Fibroblast of lung (primary cell): ENCODE results near the gene MPP7. TPM values are rescaled to one million over a fixed set of nuclear protein-coding genes. Genes with fewer than 3 reads are reported as not detected.
A peak's percentile ranks its signal among the peaks of the same experiment; 100 is the strongest.

Source experiments
- DNase-seq, 2 donors: peaks; one replicate each; pipeline versions ENCODE4 v3.0.0 to v3.0.0-alpha.2; 2010; ENCODE audit warnings: low read depth in 2 of 2
- H2AFZ ChIP-seq: 2 replicates; pipeline ENCODE4 v1.5.1; 2012; ENCODE audit warnings: low read length, control low read depth, inconsistent platforms
- H3K27ac ChIP-seq: 2 replicates; pipeline ENCODE4 v1.5.1; 2011; ENCODE audit warnings: low read length, control low read depth; ENCODE audit not compliant: insufficient read depth
- H3K27me3 ChIP-seq: 2 replicates; pipeline ENCODE4 v1.5.1; 2011; ENCODE audit warnings: mild to moderate bottlenecking, low read length; ENCODE audit not compliant: control insufficient read depth, insufficient read depth
- H3K36me3 ChIP-seq: 2 replicates; pipeline ENCODE4 v1.5.1; 2011; ENCODE audit warnings: low read length; ENCODE audit not compliant: control insufficient read depth, insufficient read depth
- H3K4me1 ChIP-seq: 2 replicates; pipeline ENCODE4 v1.5.1; 2011; ENCODE audit warnings: low read length; ENCODE audit not compliant: control insufficient read depth, insufficient read depth; ENCODE audit errors: extremely low read depth
- H3K4me2 ChIP-seq: 2 replicates; pipeline ENCODE4 v1.5.1; 2011; ENCODE audit warnings: low read length, control low read depth; ENCODE audit not compliant: insufficient read depth; ENCODE audit errors: extremely low read depth
- H3K4me3 ChIP-seq, 4 experiments: fragments of 200-600 bp in 1 of 4; sonication (generic) in 1 of 4; replicated peaks in 1 of 4; 2 replicates each; pipeline ENCODE4 v1.5.1; 2011 to 2016; ENCODE audit warnings: low read length in 4 of 4, low read depth in 3 of 4, mild to moderate bottlenecking in 3 of 4, control low read depth in 2 of 4, inconsistent platforms in 1 of 4, mixed read lengths in 1 of 4; ENCODE audit not compliant: insufficient read depth in 1 of 4; ENCODE audit errors: control extremely low read depth in 1 of 4
- H3K79me2 ChIP-seq: 2 replicates; pipeline ENCODE4 v1.5.1; 2012; ENCODE audit warnings: mild to moderate bottlenecking, low read length, inconsistent platforms; ENCODE audit not compliant: control insufficient read depth, insufficient read depth
- H3K9ac ChIP-seq: 2 replicates; pipeline ENCODE4 v1.5.1; 2011; ENCODE audit warnings: mild to moderate bottlenecking, low read length, control low read depth; ENCODE audit not compliant: insufficient read depth
- H3K9me3 ChIP-seq: 2 replicates; pipeline ENCODE4 v1.5.1; 2012; ENCODE audit warnings: low read depth, low read length; ENCODE audit not compliant: control insufficient read depth, insufficient read depth
- H4K20me1 ChIP-seq: 2 replicates; pipeline ENCODE4 v1.5.1; 2011; ENCODE audit warnings: low read length; ENCODE audit not compliant: control insufficient read depth, insufficient read depth; ENCODE audit errors: extremely low read depth
- EZH2 ChIP-seq: IDR thresholded peaks from 2 replicates; pipeline ENCODE4 v1.5.1; 2012; ENCODE audit warnings: low read length, control low read depth, mild to moderate bottlenecking; ENCODE audit errors: missing control alignments
- polyA plus RNA-seq, 2 donors: library from polyadenylated mRNA; depleted of rRNA in 1 of 2; stranded (reverse) in 1 of 2; unstranded in 1 of 2; fragments of >200 nt; gene quantifications; 2 replicates each; pipeline ENCODE4 v1.2.1, GENCODE V29; 2011 to 2012; ENCODE audit warnings: missing spikeins in 1 of 2
- total RNA-seq: library from RNA; depleted of rRNA; stranded (reverse); fragments of >200 nt; gene quantifications from 2 replicates; pipeline ENCODE4 v1.2.1, GENCODE V29; 2014
- TF ChIP-seq, protein P1 (sequence below), 2 donors: IDR thresholded peaks in 1 of 2; conservative IDR thresholded peaks in 1 of 2; 1 replicate in 1 of 2; 2 replicates in 1 of 2; pipeline ENCODE4 v1.5.1; 2011 to 2012; ENCODE audit warnings: low read length in 2 of 2, control low read depth in 1 of 2, inconsistent platforms in 1 of 2, low read depth in 1 of 2, mild to moderate bottlenecking in 1 of 2

The MPP7 gene
- total and polyA plus RNA-seq, 2 donors (not counting 1 experiment from before 2014, with no cell fraction given): 0.26 to 0.99 TPM

DNA sequence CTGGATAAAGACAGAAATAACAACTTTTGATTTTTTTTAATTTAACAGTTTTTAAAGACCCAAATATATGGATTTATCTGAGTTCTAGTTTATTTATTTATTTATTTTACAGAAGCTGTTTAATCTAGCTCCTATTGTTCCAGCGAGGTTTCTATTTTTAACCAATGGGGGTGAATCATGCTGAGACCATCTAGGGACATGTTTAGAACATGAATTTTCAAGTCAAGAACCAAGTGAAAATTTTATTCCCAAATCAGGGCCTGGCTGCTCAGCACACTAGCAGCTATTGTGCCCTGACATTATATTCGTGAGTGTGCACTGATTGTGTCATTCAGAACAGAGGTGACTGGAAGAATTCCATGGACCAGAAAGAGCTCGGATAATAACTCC, 24.6 kb upstream of the MPP7 start:
- H3K79me2 ChIP-seq: no peaks in the 10 kb centered on the region
- no peak overlapping the region for H3K27ac ChIP-seq
- no peaks in the 10 kb centered on the region for H3K27me3 ChIP-seq
- no peak overlapping the region for H2AFZ ChIP-seq
- H3K9ac ChIP-seq: no peak overlapping the region
- H3K4me1 ChIP-seq: no peaks in the 10 kb centered on the region
- TF ChIP-seq, protein P1, sequence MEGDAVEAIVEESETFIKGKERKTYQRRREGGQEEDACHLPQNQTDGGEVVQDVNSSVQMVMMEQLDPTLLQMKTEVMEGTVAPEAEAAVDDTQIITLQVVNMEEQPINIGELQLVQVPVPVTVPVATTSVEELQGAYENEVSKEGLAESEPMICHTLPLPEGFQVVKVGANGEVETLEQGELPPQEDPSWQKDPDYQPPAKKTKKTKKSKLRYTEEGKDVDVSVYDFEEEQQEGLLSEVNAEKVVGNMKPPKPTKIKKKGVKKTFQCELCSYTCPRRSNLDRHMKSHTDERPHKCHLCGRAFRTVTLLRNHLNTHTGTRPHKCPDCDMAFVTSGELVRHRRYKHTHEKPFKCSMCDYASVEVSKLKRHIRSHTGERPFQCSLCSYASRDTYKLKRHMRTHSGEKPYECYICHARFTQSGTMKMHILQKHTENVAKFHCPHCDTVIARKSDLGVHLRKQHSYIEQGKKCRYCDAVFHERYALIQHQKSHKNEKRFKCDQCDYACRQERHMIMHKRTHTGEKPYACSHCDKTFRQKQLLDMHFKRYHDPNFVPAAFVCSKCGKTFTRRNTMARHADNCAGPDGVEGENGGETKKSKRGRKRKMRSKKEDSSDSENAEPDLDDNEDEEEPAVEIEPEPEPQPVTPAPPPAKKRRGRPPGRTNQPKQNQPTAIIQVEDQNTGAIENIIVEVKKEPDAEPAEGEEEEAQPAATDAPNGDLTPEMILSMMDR (conservative IDR thresholded peaks at IDR 0.05 in 1 of 2, IDR thresholded peaks at IDR 0.05 in 1 of 2; ENCODE audit: low read depth in 1 of 2, low read length in 2 of 2): no peak
- TF ChIP-seq EZH2: no peak
- no peaks in the 10 kb centered on the region for H3K36me3 ChIP-seq
- no peak overlapping the region for H3K4me3 ChIP-seq
- DNase-seq: peak; percentile 54 to 82
- H4K20me1 ChIP-seq: no peaks in the 10 kb centered on the region
- H3K4me2 ChIP-seq: no peak overlapping the region
- no peaks in the 10 kb centered on the region for H3K9me3 ChIP-seq

DNA sequence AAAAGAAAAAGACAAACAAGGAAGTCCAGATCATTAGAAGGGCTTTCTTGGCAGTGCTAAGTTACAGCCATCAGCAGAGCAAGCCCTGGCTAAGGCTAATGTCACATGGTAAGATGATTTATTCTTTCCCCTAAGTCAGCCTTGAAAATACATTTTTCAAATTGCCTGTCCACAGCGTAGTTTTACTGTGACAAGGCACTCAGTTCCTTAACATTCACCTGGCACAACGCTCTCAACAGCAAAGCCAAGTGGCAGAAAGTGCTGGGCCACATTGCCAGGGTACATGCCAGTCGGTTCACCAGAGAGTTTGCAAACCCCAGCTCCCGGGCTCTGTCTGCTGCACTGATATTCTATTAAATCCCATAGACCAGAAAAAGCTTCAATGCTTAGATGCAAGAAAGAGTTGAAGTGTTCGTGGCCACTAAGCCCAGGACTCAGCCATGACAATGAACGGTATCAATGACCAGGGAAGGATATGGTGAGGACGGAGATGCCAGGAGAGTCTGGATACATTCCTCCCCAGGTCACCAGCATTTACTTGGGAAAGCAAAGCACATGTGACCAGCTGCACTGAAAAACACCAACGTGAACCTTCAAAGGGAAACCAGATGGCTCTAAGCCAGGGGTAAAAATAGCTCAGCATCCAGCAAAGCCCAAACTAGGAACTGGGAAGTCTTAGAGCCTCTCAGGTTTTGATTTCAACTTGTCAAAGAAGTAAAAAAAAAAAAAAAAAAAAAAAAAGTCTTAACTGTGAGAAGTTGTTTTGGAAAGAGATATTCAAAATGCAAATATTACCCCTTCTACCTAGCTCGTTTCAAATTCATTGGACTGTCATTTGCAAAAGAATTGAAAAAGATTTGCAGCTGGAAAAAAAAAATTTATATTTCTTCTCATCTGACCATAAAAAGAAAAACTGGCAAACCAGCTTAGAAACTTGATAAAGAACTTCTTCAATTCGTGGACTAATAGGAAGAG, 23.9 kb upstream of the MPP7 start:
- H4K20me1 ChIP-seq: no peaks in the 10 kb centered on the region
- H3K9me3 ChIP-seq: no peaks in the 10 kb centered on the region
- H3K36me3 ChIP-seq: no peaks in the 10 kb centered on the region
- TF ChIP-seq, protein P1 (conservative IDR thresholded peaks at IDR 0.05 in 1 of 2, IDR thresholded peaks at IDR 0.05 in 1 of 2; ENCODE audit: low read depth in 1 of 2, low read length in 2 of 2): no peak
- no peak for TF ChIP-seq EZH2
- no peaks in the 10 kb centered on the region for H3K4me1 ChIP-seq
- no peak overlapping the region for H3K27ac ChIP-seq
- peak; percentile 50 to 89 for DNase-seq
- H3K4me3 ChIP-seq: no peak overlapping the region
- H2AFZ ChIP-seq: no peak overlapping the region
- no peaks in the 10 kb centered on the region for H3K79me2 ChIP-seq
- no peak overlapping the region for H3K4me2 ChIP-seq
- H3K27me3 ChIP-seq: no peaks in the 10 kb centered on the region
- no peak overlapping the region for H3K9ac ChIP-seq

DNA sequence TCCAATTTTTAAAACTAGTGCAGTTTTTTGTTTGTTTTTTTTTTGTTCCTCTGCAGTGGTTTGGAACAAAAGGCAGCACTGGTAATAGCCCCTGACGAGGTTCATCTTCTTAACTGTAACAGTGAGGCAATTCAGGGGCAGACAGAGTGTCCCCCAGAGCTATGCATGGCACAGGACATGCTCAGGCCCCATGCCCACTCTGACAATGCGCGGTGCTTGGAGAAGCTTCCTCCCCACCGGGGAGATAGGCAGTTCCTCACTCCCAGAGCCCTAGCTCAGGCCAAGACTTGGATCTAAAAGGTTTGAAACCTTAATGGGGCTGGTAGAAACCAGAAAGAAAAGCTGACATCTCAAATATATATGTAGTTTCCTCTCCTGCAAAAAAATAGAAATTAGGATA, 17.9 kb upstream of the MPP7 start:
- H3K4me1 ChIP-seq: no peaks in the 10 kb centered on the region
- TF ChIP-seq, protein P1 (conservative IDR thresholded peaks at IDR 0.05 in 1 of 2, IDR thresholded peaks at IDR 0.05 in 1 of 2; ENCODE audit: low read depth in 1 of 2, low read length in 2 of 2): no peak
- no peak overlapping the region for H3K27ac ChIP-seq
- H3K4me2 ChIP-seq: no peak overlapping the region
- no peaks in the 10 kb centered on the region for H4K20me1 ChIP-seq
- H3K9me3 ChIP-seq: no peaks in the 10 kb centered on the region
- no peak overlapping the region for H3K4me3 ChIP-seq
- no peaks in the 10 kb centered on the region for H3K36me3 ChIP-seq
- H3K27me3 ChIP-seq: no peaks in the 10 kb centered on the region
- H2AFZ ChIP-seq: no peak overlapping the region
- no peak for DNase-seq
- H3K79me2 ChIP-seq: no peaks in the 10 kb centered on the region
- no peak overlapping the region for H3K9ac ChIP-seq
